ENCODE results near the gene ITGA5.

- TF ChIP-seq CTCF (IDR thresholded peaks at IDR 0.05; ENCODE audit: low read depth, low read length, poor library complexity, severe bottlenecking) (no peak), EZH2phosphoT487 (IDR thresholded peaks at IDR 0.05; ENCODE audit: borderline replicate concordance, low read length) (no peak)
Observed at GRCh38 chr12:54350743-54351142, 68.3 kb downstream of the ITGA5 start.
